T-helper 2 cell (primary cell): ENCODE results near the gene UNC13C.
"Not testable (repeated sequence)": the region's sequence is repeated elsewhere in the genome, so short reads cannot be mapped to it uniquely, and the experiment has no call there.

Experiments
- DNase-seq, 5 experiments: peaks; one replicate each; pipeline versions ENCODE4 v3.0.0 to v3.0.0-alpha.2; 2012 to 2022
- total RNA-seq, 2 donors: gene quantifications; one replicate each; lab custom pipeline; 2026; lab: John Stamatoyannopoulos, UW

The UNC13C gene
- 0 reads per million in 2 donors for total RNA-seq

DNA sequence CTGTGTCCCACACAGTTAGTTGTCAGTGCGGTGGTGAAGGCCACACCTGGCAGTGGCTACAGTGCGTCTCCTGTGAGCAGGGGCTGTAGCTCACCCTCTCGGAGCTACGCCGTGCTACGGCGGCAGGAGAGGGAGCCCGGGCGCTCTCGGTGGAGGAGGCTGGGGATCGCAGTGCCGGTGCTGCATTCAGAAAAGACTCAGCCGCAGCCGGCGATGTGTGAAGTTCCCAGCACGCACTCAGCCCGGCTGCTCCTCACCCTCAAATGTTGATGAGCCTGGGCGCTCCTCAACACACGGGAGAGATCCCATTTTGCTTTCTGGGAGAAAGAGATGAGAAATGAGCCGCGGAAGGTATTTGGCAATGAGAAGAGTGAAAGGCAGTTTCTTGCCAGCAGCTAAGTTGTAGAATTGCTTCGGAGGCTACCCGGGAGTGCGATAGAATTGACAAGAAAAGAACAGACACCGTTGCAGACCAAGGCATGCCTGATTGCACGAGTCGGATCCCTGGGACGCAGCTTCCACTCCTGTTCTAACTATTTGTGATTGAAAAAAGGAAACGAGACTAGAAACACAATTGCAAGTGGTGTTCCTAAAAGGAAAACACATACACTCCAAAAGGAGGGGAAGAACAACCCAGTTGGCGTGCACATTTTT, at the start of gene UNC13C:
Gene UNC13C (plus strand): TSS at position 189 of the 654 bp plus-strand sequence. CDS start 34,463 bp downstream, outside the sequence.
- DNase-seq, result peak in 1 of 5 experiments; percentile 10

DNA sequence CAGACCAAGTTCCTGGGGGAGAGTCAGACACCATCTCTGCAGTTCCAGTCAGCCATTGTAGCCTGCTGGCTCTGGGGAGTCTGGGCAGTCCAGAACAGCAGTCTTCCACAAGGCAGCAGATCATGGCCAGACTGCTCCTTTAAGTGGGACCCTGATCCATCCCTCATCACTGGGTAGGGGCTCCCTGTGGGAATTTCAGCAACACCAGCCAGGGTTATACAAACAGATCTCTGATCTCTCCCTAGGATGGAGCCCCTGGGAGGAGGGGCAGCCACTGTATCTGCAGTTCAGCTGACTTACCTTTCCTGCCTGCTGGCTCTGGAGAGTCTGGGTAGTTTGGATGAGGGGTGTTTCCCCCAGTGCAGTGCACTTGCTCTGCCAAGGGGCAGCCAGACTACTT, 42.1 kb upstream of the UNC13C start:
- DNase-seq, result no peak

DNA sequence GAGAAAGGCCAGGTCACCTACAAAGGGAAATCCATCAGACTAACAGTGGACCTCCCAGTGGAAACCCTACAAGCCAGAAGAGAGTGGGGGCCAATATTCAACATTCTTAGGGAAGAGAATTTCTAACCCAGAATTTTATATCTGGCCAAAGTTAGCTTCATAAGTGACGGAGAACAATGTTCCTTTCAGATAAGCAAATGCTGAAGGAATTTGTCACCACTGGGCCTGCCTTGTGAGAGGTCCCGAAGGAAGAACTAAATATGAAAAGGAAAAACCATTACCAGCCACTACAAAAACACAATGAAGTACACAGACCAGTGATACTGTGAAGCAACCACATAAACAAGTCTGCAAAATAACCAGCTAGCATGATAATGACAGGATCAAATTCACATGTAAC, 40.6 kb upstream of the UNC13C start:
- DNase-seq, result not testable (repeated sequence)

DNA sequence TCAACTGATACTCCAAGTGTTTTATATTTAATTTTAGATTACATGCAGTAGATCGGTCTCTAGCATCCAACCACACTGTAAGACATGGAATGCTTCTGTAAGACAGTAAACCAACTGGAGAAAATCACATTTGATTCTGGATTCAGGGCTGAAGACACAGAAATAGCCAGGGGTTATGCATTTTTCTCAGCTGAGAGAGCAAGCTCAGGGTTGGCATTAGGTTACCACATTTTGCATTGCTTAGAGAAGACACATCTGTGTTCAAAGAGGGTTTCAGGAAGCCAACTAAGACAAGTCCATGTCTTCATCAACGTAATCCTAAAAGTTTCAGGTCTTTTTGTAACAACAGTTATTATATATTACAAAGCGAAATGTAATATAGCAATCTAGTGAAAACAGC, 27.7 kb upstream of the UNC13C start:
- DNase-seq, result no peak

DNA sequence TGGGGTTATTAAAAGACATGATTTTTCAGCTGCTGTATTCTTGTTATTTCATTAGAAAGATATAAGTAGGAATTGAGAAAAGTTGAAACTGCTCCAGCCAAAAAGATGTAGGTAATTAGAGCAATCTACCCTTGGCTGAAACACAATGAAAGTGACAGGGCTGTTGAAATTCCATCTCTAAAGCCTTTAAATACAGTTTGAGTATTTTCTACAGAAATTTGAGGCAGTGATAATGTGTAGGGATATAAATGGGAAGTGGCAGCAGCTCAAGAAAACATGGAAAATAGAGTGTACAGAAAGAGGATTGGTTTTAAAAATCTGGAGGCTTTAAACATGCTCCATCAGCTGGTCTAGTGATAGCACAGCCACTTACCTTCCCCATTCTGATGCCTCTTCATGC, 22.8 kb upstream of the UNC13C start:
- no peak for DNase-seq

DNA sequence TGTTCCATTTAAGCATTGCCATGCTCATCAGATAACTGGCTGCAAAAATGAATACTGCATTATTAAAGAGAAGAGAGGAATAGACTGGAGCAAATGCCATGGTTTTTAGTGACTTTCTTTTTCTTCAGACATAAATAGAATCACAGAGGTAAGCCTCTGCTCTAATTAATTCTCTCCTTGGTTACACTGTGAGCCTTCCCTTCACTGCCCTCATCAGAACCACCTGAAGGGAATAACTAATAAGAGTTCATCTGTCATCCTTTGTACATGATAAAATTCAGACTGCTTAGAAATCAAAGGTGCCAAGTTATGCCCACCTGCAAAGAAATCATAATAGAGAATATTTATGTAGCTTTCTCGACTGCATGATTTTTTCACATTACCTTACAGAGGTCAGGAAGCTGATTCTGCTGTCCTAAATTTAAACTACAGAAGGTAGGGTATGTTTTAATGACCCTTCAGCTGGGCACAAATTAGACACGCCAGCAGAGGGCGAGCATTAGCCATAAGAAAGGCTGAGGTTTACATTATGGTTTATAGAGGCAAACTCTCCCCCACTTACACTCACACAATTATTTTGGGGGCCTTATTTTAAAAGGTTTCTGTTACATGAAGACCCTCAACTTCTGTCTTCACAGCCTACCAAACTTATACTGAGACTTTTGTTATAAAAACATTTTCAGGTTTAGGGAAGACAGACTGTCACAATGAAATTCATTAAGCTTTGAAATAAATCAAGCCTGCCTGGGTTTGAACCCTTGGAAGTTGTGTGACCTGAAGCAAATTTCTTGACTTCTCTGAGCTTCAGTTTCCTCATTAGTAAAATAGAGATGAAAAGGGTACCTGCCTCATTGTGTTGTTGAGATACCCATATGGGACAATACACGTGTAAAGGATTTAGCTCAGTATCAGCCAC, 15.3 kb upstream of the UNC13C start:
- peak in 1 of 5 experiments; percentile 10 for DNase-seq

DNA sequence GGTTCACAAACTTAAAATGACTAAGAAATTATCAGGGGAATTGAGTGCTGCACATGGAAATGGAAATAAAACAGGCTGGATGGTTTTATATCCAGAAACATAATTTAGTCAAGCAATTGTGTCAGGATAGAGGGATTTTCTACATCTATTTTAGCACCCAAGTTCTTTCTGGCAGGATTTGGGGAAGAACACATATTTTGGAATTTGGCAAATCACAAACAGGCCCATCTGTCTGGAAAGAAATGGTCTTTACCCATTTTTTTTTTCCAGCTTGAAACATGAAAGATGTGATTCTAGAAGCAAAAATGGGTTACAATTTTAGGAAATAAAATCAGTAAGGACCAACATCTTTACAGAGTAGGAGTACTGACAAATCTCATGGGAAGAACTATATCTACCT, 14.4 kb upstream of the UNC13C start:
- no peak for DNase-seq

DNA sequence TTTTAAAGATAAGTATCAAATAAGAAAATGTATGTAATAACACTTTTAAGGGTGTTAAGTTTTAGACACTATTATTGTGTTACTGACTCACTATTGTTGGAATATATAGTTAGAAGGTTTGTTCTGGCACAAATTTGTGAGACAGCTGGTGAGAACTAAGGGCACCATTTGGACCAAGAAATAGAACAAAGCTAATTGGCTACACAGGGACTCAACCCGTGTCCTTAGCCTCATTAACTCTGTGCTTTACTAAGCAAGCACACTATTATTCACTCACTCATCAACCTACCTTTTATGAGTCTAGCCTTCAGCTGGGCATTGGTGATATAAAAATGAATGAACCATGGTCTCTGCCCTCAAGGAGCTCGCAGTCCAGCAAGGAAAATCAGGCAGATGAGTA, 4.1 kb upstream of the UNC13C start:
- no peak for DNase-seq

DNA sequence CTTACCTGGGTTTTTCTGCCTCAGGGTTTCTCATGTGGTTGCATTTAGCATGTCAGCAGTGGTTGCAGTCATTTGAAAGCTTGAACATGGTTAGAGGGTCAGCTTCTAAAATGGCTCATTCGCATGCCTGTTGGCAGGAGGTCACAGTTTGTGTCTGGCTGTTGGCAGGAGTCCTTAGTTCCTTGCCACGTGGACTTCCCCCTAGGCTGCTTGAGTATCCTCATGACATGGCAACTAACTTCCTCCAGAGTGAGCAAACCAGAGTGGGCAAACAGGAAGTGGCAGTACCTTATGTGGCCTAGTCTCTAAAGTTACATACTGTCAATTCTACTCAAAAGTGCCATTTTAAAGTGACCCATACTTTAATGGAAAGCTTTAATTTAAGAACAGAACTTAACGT, 3.4 kb upstream of the UNC13C start:
- DNase-seq, result no peak

DNA sequence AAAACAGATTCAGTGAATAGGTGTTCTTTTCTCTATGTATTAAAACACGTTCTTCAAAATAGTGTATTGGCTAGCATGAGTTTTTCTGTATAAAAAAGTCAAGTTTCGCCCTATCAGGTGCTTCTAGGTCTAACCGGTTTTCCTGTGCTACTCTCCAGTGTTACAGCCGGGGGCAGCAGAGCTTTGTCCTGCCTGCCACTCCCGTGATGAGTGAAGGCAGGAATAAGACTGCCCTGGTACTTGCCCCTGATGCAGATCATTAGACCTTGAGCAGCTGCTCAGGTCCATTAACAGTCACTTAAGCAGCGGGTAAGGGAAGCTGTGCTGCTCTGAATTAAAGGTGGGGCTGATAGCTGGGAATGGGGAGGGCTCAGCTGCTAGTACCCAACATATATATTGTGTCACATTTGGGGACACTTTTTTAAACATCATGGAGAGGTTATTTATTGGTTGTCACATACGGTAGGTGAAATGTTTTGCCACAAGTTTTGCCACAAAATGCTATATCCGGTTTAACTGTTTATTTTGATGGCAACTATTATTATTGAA, 1.3 kb upstream of the UNC13C start:
- DNase-seq, result no peak

DNA sequence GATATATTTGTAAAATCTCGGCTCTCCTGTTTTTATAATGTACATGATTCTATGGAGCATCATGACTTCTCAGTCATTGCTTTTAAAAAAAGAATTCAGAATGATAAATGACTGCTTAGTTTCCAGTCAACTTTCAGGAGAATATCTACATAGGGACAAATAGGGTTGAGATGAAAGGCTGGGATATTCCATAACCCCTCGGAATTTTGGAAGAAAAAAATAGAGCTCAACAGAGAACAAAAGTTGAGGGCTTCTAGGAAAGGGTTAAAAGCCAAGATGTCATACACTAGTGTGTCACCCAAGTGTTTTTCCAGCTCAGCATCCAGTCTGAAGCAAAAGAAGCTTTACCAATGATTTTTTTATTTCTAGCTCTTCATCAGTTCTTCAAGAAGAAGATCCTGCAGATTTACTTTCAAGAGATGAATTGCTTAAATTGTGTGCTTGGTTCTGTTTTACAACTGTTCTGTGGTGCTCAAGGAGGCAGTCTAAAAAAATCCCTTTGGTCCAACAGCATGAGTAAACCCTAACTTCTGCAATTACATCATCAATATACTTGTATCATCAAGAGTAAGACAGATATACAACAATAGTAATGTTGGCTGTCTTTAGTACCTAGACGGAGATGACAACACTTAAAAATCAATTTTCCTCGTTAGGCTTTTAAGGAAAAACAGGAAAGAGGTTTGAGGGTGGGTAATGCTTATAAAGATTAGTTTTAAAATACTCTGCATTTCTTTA, 979 bp downstream of the UNC13C start:
- no peak for DNase-seq

DNA sequence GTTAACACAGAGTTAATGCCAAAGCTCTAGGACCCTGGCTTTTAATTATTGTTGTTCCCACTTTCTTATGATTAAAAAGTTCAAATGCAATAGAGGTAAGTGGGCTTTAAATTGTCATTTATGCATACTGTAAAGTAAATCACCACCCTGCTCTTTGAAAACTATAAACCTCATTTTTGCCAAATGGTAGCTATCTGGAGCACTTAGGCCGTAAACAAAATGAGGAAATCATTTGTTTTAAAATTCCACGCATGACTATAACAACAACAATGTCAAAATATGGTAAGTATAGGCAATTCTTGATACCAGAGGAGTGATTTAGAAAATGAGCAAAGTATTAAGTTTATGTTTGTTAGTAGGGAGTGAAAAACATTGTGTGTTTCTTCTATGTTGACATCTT, 1.8 kb downstream of the UNC13C start:
- no peak for DNase-seq

DNA sequence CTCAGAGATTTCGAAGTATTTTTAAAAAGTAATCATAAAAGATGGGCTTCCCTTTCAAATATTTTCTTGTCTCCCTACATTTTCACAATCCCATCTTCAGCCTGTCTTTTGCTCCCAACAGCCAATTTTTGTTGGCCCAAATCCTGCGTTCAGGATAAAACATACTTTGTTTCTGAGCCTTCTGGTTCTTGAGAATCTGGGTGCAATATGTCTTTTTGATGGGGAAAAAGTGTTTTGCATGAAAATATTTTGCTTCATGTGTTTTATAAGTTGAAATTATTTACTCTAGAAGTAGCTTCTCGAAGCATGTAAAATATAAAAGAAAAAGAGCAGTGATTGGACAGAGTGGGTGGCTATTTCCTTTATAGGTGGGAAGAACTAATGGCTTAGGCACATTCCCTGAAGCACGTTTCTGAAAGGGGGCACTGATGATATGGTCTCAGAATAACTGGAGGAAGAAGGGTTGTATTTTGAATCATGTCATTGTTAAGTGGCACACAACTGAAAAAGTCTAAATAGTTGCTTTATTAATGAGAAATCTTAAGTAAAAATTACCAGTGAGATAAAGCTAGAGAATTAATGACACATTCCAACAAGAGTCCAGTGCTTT, 3.9 kb downstream of the UNC13C start:
- no peak for DNase-seq

DNA sequence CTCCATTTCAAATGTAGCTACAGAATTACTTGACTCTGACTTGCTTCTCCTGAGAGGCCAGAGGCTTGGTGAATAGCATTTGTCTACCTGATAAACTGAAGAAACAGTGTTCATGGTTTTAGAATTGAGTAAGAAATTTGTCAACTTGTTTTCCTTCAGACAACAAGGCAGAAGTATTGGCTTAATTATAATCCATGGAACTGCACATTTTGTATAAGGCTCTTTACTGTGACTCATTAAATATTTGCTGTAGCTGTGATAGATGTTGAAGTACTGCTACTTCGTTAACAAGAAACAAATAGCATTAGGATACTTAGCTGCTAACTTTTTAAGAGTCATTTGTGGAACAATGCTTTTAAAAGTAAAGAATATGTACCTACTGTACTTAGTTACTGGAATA, 4.6 kb downstream of the UNC13C start:
- no peak for DNase-seq

DNA sequence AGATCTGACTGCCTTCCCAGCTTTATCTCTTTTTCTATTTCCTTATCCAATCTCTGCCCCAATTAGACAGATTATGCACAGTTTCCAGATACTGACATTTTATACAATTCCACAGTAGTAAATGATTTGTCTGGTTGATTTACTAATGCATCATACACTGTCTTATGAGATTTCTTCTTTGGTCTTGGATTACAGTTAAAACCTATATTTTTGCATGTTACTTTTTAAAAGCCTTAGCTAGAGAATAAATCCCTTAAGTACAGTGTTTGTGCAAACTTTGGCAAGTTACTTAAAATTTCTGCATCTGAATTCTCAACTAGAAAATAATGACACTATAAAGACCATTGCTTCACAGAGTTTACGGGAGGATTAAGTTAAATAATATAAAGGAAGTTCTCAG, 6.0 kb downstream of the UNC13C start:
- DNase-seq, result no peak

DNA sequence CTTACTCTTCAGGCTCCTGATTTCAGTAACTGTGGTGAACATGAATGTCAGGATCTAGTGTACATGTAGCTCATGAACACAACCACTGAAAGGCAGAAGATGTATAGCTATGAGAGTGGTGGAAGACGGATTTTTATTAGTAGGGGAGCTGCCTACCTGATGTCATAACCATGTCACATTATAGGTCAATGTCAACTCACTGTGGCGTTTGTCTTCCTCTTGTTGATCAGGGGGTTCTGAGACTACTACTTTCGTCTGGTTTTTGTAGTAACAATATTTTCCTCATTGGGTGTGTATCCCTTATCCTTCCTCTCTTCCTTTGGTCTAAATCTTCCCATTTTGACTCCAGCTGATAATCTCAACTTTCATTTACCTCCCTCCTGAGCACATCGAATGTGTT, 7.3 kb downstream of the UNC13C start:
- no peak for DNase-seq

DNA sequence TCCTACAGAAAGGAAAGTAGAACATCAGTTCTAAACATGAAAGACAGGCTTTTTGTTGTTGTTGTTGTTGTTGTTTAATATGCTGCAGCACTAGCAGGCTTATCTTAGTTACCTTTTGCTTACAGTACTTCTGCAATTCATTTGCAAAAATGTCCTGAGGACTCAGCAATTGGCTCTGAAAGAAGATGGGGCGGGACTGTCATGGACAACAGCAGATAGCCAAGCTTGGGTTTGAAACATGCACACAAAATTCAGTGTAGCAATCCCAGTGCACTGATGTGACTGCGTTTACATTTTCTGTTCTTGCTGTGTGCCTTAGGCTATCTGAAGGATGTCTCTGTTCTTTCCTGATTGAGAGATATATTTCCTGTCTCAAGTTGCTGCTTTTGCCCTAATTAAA, 9.2 kb downstream of the UNC13C start:
- no peak for DNase-seq

DNA sequence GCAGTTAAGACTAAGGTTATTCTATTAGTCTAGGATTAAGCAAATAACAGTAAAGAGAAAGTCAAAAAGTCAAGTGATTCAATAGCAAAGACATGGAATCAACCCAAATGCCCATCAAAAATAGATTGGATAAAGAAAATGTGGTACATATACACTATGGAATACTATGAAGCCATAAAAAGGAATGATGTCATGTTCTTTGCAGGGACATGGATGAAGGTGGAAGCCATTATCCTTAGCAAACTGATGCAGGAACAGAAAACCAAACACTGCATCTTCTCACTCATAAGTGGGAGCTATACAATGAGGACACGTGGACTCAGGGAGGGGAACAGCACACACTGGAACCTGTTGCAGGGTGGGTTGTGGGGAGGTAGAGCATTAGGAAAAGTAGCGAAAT, 29.0 kb downstream of the UNC13C start:
- DNase-seq, result no peak

DNA sequence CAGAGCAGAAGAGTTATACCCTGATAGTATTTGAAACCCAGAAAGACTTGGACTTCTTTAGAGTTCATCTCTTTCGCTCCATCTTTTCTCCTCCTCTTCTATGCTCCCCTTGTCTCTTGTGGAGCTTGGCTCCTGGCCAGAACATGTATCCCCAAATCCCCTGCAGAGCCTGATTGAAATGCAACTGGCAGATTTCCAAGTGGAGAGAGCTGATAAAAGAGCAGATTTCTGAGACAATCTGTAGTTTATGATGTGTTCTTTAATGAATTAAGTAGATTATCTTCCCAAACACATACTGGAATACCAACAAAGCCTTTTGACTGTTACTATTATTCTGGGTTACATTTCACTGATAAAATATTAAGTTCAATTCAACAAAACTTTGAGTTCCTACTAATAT, 33.4 kb downstream of the UNC13C start:
- DNase-seq, result no peak

DNA sequence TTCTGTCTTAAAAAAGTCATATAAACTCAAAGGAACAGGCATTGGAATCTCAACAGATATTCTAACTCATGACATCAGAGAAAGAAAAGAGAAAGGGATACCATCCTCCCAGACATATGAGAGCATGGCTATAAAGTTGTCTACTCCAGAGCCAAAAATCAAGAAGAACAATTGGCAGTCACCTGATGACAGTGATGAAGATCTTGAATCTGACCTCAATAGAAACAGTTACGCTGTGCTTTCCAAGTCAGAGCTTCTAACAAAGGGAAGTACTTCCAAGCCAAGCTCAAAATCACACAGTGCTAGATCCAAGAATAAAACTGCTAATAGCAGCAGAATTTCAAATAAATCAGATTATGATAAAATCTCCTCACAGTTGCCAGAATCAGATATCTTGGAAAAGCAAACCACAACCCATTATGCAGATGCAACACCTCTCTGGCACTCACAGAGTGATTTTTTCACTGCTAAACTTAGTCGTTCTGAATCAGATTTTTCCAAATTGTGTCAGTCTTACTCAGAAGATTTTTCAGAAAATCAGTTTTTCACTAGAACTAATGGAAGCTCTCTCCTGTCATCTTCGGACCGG, 35.9 kb downstream of the UNC13C start:
- DNase-seq, result no peak

DNA sequence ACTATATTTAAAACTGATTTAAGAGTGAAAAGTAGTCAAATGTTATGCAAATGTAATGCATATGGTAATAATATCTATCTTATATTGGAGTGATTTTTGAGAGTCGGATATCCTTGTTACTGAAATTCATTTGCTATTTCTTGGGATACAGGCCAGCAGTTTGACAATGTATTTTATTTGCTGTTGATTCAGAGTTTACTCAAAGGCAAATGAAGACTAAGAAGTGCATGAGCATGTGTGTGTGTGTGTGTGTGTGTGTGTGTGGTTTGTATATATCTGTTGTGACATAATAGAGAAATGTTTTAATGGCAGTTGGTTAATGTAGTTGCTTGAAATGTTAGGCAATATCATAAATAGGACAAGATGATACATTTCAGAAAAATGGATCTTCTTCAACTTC, 39.0 kb downstream of the UNC13C start:
- no peak for DNase-seq

DNA sequence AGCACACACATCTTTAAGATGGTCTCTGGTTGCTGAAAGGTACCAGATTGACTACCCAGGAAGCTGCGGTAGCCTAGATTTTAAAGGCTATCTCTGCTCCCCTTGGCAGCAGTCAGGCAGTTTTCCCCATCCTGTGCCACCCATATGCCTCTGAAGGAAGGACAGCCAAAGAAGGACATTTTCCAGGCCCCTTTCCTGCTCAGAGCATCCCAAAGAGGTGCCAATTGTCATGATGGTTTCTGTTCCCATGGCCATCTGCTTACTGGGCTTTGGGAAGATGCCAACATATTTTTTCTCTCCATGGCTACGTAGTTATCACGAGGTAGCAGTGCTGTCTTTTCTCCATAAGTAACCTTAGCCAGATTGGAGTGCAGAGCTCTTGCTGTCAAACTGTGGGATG, 39.7 kb downstream of the UNC13C start:
- DNase-seq, result no peak
